K562 (cell line): ENCODE results near the gene RAVER2. TPM values are rescaled to one million over a fixed set of nuclear protein-coding genes. Genes with fewer than 3 reads are reported as not detected.
A peak's percentile ranks its signal among the peaks of the same experiment; 100 is the strongest.

Source experiments
- ATAC-seq: fragments of 200-7000 bp; cut with Tn5 transposase; 3 replicates; pipeline ENCODE4 v1.9.1; 2020; ENCODE audit warnings: moderate library complexity
- BruUV-seq: library from RNA; stranded (reverse); fragments of 400-500 nt; replicated peaks from 2 replicates; lab custom pipeline; 2021; lab: Mats Ljungman, UMichigan
- CTCF ChIA-PET: fragments of 300-600 bp; formaldehyde crosslinking; extraction: SDS; loops from one replicate; lab custom pipeline; 2021; ENCODE audit warnings: low intra/inter-chr PET ratio; lab: Yijun Ruan, JAX
- POLR2A ChIA-PET: fragments of 300-600, 350-650 bp; sonication (Branson Sonifier 250); formaldehyde crosslinking; extraction: SDS; loops from one replicate; lab custom pipeline; 2021; ENCODE audit warnings: antibody characterized with exemption, inconsistent platforms; lab: Yijun Ruan, JAX
- DNase-seq, 4 experiments: peaks; one replicate each; pipeline versions ENCODE4 v3.0.0 to v3.0.0-alpha.2; 2011 to 2018; ENCODE audit warnings: low spot score in 3 of 4, mixed read lengths in 3 of 4; ENCODE audit errors: extremely low read depth in 1 of 4
- FAIRE-seq: peaks from 2 replicates; lab custom pipeline; 2011; peaks lifted over from hg19 to GRCh38; lab: Jason Lieb, UNC
- H2AFZ ChIP-seq: 2 replicates; pipeline ENCODE4 v1.6.0; 2011; ENCODE audit warnings: low read depth, low read length, control low read depth, inconsistent platforms
- H3K27ac ChIP-seq: fragments of 200-600 bp; 3 replicates; pipeline ENCODE4 v1.8.0; 2011; ENCODE audit warnings: low read depth, mild to moderate bottlenecking, control low read depth, inconsistent platforms, low read length, moderate library complexity, mixed read lengths; ENCODE audit errors: extremely low read depth
- H3K27me3 ChIP-seq, 2 experiments: fragments of 300-600 bp in 1 of 2; 2 replicates in 1 of 2; 3 replicates in 1 of 2; pipeline versions ENCODE4 v1.6.0 to v1.8.0; 2011; ENCODE audit warnings: inconsistent platforms in 2 of 2, low read length in 2 of 2, mild to moderate bottlenecking in 1 of 2, mixed read lengths in 1 of 2, moderate library complexity in 1 of 2; ENCODE audit not compliant: control insufficient read depth in 2 of 2, insufficient read depth in 2 of 2
- H3K36me3 ChIP-seq: fragments of 300-600 bp; 3 replicates; pipeline ENCODE4 v1.8.0; 2011; ENCODE audit warnings: mild to moderate bottlenecking, low read length, inconsistent platforms; ENCODE audit not compliant: control insufficient read depth, insufficient read depth
- H3K4me1 ChIP-seq, 2 experiments: fragments of 200-600 bp in 1 of 2; replicated peaks in 1 of 2; 2 replicates in 1 of 2; 3 replicates in 1 of 2; pipeline versions ENCODE4 v1.5.1 to v1.8.0; 2011; ENCODE audit warnings: inconsistent platforms in 2 of 2, low read length in 2 of 2, mild to moderate bottlenecking in 1 of 2, mixed read lengths in 1 of 2, moderate library complexity in 1 of 2; ENCODE audit not compliant: control insufficient read depth in 2 of 2, insufficient read depth in 2 of 2
- H3K4me2 ChIP-seq: 2 replicates; pipeline ENCODE4 v1.6.1; 2011; ENCODE audit warnings: low read length, control low read depth, inconsistent platforms, mixed read lengths; ENCODE audit not compliant: insufficient read depth
- H3K4me3 ChIP-seq: fragments of 200-600 bp; sonication (generic), shearing (Covaris generic); 2 replicates; pipeline ENCODE4 v1.5.1; 2016; ENCODE audit warnings: control low read depth, inconsistent platforms
- H3K79me2 ChIP-seq: fragments of 200-600 bp; 3 replicates; pipeline ENCODE4 v1.8.0; 2011; ENCODE audit warnings: low read length, inconsistent platforms; ENCODE audit not compliant: control insufficient read depth, insufficient read depth
- H3K9ac ChIP-seq, 2 experiments: 2 replicates each; pipeline versions ENCODE4 v1.6.0 to v1.6.1; 2011; ENCODE audit warnings: low read depth in 2 of 2, low read length in 2 of 2, control low read depth in 1 of 2, inconsistent platforms in 1 of 2, mild to moderate bottlenecking in 1 of 2, mixed read lengths in 1 of 2; ENCODE audit not compliant: insufficient read depth in 1 of 2
- H3K9me1 ChIP-seq: one replicate; pipeline ENCODE4 v1.6.0; 2011; ENCODE audit warnings: inconsistent platforms, mild to moderate bottlenecking, low read length, moderate library complexity; ENCODE audit not compliant: control insufficient read depth, insufficient read depth
- H3K9me3 ChIP-seq: replicated peaks from 2 replicates; pipeline ENCODE4 v1.5.1; 2011; ENCODE audit warnings: low read depth, low read length, inconsistent platforms; ENCODE audit not compliant: control insufficient read depth, insufficient read depth
- H4K20me1 ChIP-seq: replicated peaks from 2 replicates; pipeline ENCODE4 v1.6.1; 2011; ENCODE audit warnings: low read length, inconsistent platforms, mixed read lengths; ENCODE audit not compliant: control insufficient read depth, insufficient read depth
- ATF7 ChIP-seq: fragments of 450-650 bp; IDR thresholded peaks from 2 replicates; pipeline ENCODE4 v1.7.1; 2014; ENCODE audit warnings: mild to moderate bottlenecking, moderate library complexity
- BHLHE40 ChIP-seq: IDR thresholded peaks from 2 replicates; pipeline ENCODE4 v1.6.1; 2011; ENCODE audit warnings: low read length, improper control_type of control experiment
- CBFA2T2 ChIP-seq: fragments of 450-650 bp; conservative IDR thresholded peaks from 2 replicates; pipeline ENCODE4 v1.6.1; 2017; ENCODE audit warnings: mild to moderate bottlenecking
- CBFA2T3 ChIP-seq: fragments of 450-650 bp; IDR thresholded peaks from 2 replicates; pipeline ENCODE4 v1.6.1; 2017
- DDX20 ChIP-seq: fragments of 450-650 bp; IDR thresholded peaks from 2 replicates; pipeline ENCODE4 v1.6.1; 2016; ENCODE audit warnings: missing genetic modification characterization, low read depth, mild to moderate bottlenecking, missing compliant biosample characterization, moderate library complexity
- EP300 ChIP-seq: IDR thresholded peaks from 2 replicates; pipeline ENCODE4 v1.6.1; 2012; ENCODE audit warnings: low read length, improper control_type of control experiment
- EP400 ChIP-seq: fragments of 450-650 bp; IDR thresholded peaks from 2 replicates; pipeline ENCODE4 v1.6.1; 2017; ENCODE audit warnings: antibody characterized with exemption, mild to moderate bottlenecking, moderate library complexity
- ESRRA ChIP-seq: fragments of 450-650 bp; IDR thresholded peaks from 2 replicates; pipeline ENCODE4 v1.6.1; 2014; ENCODE audit warnings: low read depth, mild to moderate bottlenecking, moderate library complexity, borderline replicate concordance
- MAFK ChIP-seq: IDR thresholded peaks from 2 replicates; pipeline ENCODE4 v1.6.1; 2011; ENCODE audit warnings: low read length, improper control_type of control experiment
- MYC ChIP-seq, 2 experiments: fragments of 250-450 bp in 1 of 2; sonication (Bioruptor Pico) in 1 of 2; IDR thresholded peaks; 2 replicates each; pipeline versions ENCODE4 v1.5.1 to v1.6.1; 2012 to 2021; ENCODE audit warnings: low read depth in 2 of 2, borderline replicate concordance in 1 of 2, improper control_type of control experiment in 1 of 2, low read length in 1 of 2, mild to moderate bottlenecking in 1 of 2, moderate library complexity in 1 of 2
- NCOR1 ChIP-seq: fragments of 450-650 bp; IDR thresholded peaks from 2 replicates; pipeline ENCODE4 v1.6.1; 2016; ENCODE audit warnings: mild to moderate bottlenecking, moderate library complexity
- SMAD4 ChIP-seq: fragments of 250-450 bp; sonication (Bioruptor Pico); conservative IDR thresholded peaks from 2 replicates; pipeline ENCODE4 v1.8.0; 2021; ENCODE audit warnings: inconsistent platforms, mild to moderate bottlenecking, moderate library complexity
- TAL1 ChIP-seq: fragments of 450-650 bp; IDR thresholded peaks from 2 replicates; pipeline ENCODE4 v1.6.1; 2016; ENCODE audit warnings: mild to moderate bottlenecking
- TCF3 ChIP-seq: sonication (generic); formaldehyde crosslinking; IDR thresholded peaks from 2 replicates; pipeline ENCODE4 v1.4.0; 2020; ENCODE audit warnings: mild to moderate bottlenecking, missing genetic modification reagents
- ZNF518B ChIP-seq: fragments of 250-450 bp; sonication (Bioruptor Pico); IDR thresholded peaks from 2 replicates; pipeline ENCODE4 v1.5.0; 2021; ENCODE audit warnings: mild to moderate bottlenecking, moderate library complexity
- WGBS: fragments of 100-300 bp; shearing (Covaris generic); methylation state at CpG from one replicate; pipeline ENCODE4 v1.1.6; 2016; ENCODE audit warnings: low coverage, mixed read lengths; ENCODE audit not compliant: insufficient coverage; ENCODE audit errors: missing lambda C conversion rate; 5-methylcytosine and 5-hydroxymethylcytosine counted together
- in situ Hi-C: fragments of 300-500 bp; cut with MboI; formaldehyde crosslinking; loops from 4 replicates; pipeline ENCODE4 v1.15.0; 2018; ENCODE audit warnings: inconsistent platforms, mixed read lengths
- intact Hi-C: fragments of 100-400 bp; cut with micrococcal nuclease; formaldehyde crosslinking; loops from 2 replicates; pipeline ENCODE4 v1.14.2; 2022
- polyA plus RNA-seq, 8 experiments: library from polyadenylated mRNA; depleted of rRNA in 4 of 8; stranded (reverse) in 5 of 8; unstranded in 3 of 8; fragments of >200 nt; fragmentation: Nextera tagmentation in 2 of 8; fragmentation: Illumina TruSeq in 1 of 8; extraction: Ambion mirVana in 2 of 8; extraction: Trizol in 1 of 8; gene quantifications; 2 replicates each; pipeline versions ENCODE4 v1.2.1 to v1.2.3, GENCODE V29; 2011 to 2014; ENCODE audit warnings: inconsistent platforms in 1 of 8, missing spikeins in 1 of 8
- total RNA-seq, 7 experiments: library from RNA; depleted of rRNA in 6 of 7; stranded (reverse); fragments of >200 nt in 6 of 7; fragmentation: Illumina TruSeq in 2 of 7; extraction: Trizol in 2 of 7; gene quantifications; 2 replicates each; pipeline versions ENCODE4 v1.2.1 to v1.2.3, GENCODE V29; 2011 to 2021; ENCODE audit warnings: low replicate concordance in 1 of 7
- TF ChIP-seq, protein P1 (sequence below): sonication (generic); formaldehyde crosslinking; IDR thresholded peaks from 2 replicates; pipeline ENCODE4 v1.8.1; 2022; ENCODE audit warnings: missing genetic modification reagents

Gene RAVER2
- total and polyA plus RNA-seq, 9 of the 15 experiments (the other 6 are each of a cell fraction or from before 2014, with no cell fraction given): 1.8 to 6.1 (median 4.4) TPM

DNA sequence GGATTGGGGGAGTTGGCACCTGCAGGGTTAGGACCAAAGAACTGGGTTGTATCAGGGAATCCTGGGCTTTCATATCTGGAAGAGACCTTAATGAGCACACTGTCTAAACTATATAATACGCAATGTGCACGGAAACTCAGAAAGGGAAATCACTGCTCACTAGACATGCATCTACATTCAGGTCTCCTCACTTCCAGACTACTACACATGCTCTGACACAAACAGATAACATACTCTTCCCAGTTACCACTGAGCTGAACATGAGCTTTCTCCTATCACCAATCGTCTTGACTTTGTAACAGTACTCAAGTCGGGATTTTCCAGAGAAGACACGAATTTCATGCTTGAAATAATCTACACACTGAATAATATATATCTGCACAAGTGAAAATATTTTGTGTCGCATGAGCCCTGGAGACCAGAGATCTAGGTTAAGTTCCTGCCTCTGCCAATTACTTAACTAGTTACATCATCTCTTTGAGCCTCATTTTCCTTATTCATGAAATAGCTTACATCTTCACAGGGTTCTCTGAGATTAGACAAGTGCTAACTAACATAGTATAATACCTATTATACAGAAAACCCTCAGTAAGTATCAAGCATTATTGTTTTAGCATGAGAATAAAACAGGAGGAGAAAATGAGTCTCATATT, 120.4 kb downstream of the RAVER2 start:
- intact Hi-C loops: no loop called here
- in situ Hi-C loops: no loop called here
- peaks cover 7 to 22% of the 10 kb centered on the region in 2 experiments for H3K4me1 ChIP-seq
- H3K9ac ChIP-seq: peak overlapping the region in 1 of 2 experiments; percentile 65; a peak in 1 of 4 replicates
- DNase-seq: peak in 2 of 4 experiments; percentile 22 to 51
- H3K4me3 ChIP-seq: no peak overlapping the region
- H3K27me3 ChIP-seq: no peaks in the 10 kb centered on the region
- H3K9me3 ChIP-seq: no peaks in the 10 kb centered on the region; the same call in 1 of the 2 replicates
- peak; percentile 64 for ATAC-seq
- POLR2A ChIA-PET: interaction anchor here (0.6 to 1.3 kb wide), 4 partner anchors 12 to 100 kb away, joined by 3 to 4 read pairs (median 4); no protein-coding TSS in a partner anchor
- no peaks in the 10 kb centered on the region for H4K20me1 ChIP-seq
- 0 out of 3 replicates have a peak, but pooled peaks cover 3% of the 10 kb centered on the region for H3K79me2 ChIP-seq
- CTCF ChIA-PET: no interaction called here
- H2AFZ ChIP-seq: no peak overlapping the region
- peak overlapping the region; percentile 36; the same call in 1 of the 2 replicates for H3K4me2 ChIP-seq
- H3K9me1 ChIP-seq: peaks cover 3% of the 10 kb centered on the region
- BruUV-seq: no TSS peak
- peaks cover 44% of the 10 kb centered on the region for H3K36me3 ChIP-seq
- 18% methylated on average over 6 of the region's 6 CpGs for WGBS
- peak overlapping the region; percentile 87 for H3K27ac ChIP-seq
- peak; percentile 63 for FAIRE-seq
- TF ChIP-seq MYC (IDR thresholded peaks at IDR 0.05; ENCODE audit: low read depth, low read length) (peak; percentile 58; the same call in 1 of the 2 replicates), MYC (CRISPR knock-in tag; IDR thresholded peaks at IDR 0.05; ENCODE audit: borderline replicate concordance, low read depth) (no peak), EP400 (0 out of 2 replicates have a peak, but pooled peaks have one; percentile 17), TCF3 (peak; percentile 31; the same call in 1 of the 2 replicates), EP300 (peak; percentile 36; the same call in 1 of the 2 replicates), BHLHE40 (0 out of 2 replicates have a peak, but pooled peaks have one; percentile 10), DDX20 (tag) (peak; percentile 18; the same call in 1 of the 2 replicates), ZNF518B (no peak), ATF7 (peak; percentile 63; the same call in 1 of the 2 replicates), NCOR1 (peak; percentile 31), CBFA2T3 (peak; percentile 71), MAFK (no peak), ESRRA (no peak), SMAD4 (CRISPR knock-in tag) (peak; percentile 37; the same call in 1 of the 2 replicates), TAL1 (peak; percentile 28; the same call in 1 of the 2 replicates), CBFA2T2 (peak; percentile 29; the same call in 1 of the 2 replicates)
- TF ChIP-seq, protein P1, sequence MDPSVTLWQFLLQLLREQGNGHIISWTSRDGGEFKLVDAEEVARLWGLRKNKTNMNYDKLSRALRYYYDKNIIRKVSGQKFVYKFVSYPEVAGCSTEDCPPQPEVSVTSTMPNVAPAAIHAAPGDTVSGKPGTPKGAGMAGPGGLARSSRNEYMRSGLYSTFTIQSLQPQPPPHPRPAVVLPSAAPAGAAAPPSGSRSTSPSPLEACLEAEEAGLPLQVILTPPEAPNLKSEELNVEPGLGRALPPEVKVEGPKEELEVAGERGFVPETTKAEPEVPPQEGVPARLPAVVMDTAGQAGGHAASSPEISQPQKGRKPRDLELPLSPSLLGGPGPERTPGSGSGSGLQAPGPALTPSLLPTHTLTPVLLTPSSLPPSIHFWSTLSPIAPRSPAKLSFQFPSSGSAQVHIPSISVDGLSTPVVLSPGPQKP (CRISPR knock-in tag): no peak
